SH-SY5Y (cell line): ENCODE results near the gene TMPRSS3.

ENCODE experiments used
- GATA2 ChIP-seq: IDR thresholded peaks from 2 replicates; pipeline ENCODE4 v1.6.1; 2011; ENCODE audit warnings: mild to moderate bottlenecking, low read depth, low read length
- GATA3 ChIP-seq: IDR thresholded peaks from 2 replicates; pipeline ENCODE4 v1.6.1; 2011; ENCODE audit warnings: low read depth, mild to moderate bottlenecking, low read length, moderate library complexity

- no peak for TF ChIP-seq GATA2
- TF ChIP-seq GATA3: no peak
These were observed 44.9 kb downstream of the TMPRSS3 start, which contains the start of gene TFF2 for GRCh38 chr21:42350927-42351426.
